WTC11 (cell line): ENCODE results near the gene MOSMO. TPM values are rescaled to one million over a fixed set of nuclear protein-coding genes. Genes with fewer than 3 reads are reported as not detected.

Experiments used
- ATAC-seq: fragments of 200-7000 bp; cut with Tn5 transposase; 2 replicates; pipeline ENCODE4 v1.10.0; 2021; ENCODE audit warnings: mild to moderate bottlenecking, moderate library complexity
- CTCF ChIA-PET: fragments of 300-600 bp; sonication (Branson Sonifier 250); formaldehyde crosslinking; loops from one replicate; lab custom pipeline; 2021; ENCODE audit warnings: antibody characterized with exemption; lab: Charles Lee
- POLR2A ChIA-PET: fragments of 350-600 bp; sonication (Branson Sonifier 250); formaldehyde crosslinking; loops from one replicate; lab custom pipeline; 2021; ENCODE audit warnings: antibody characterized with exemption; lab: Charles Lee
- DNase-seq: peaks from one replicate; pipeline ENCODE4 v3.0.0; 2021; ENCODE audit warnings: low spot score
- H3K27ac Mint-ChIP-seq: 2 replicates; pipeline ENCODE4 v1.8.0; 2021; ENCODE audit warnings: mixed read lengths
- H3K27me3 Mint-ChIP-seq: 2 replicates; pipeline ENCODE4 v1.8.0; 2021; ENCODE audit warnings: low read depth, mild to moderate bottlenecking, moderate library complexity, mixed read lengths
- H3K36me3 Mint-ChIP-seq: 2 replicates; pipeline ENCODE4 v1.8.0; 2021; ENCODE audit warnings: mixed read lengths
- H3K4me1 Mint-ChIP-seq: 2 replicates; pipeline ENCODE4 v1.8.0; 2022; ENCODE audit warnings: mixed read lengths
- H3K4me3 Mint-ChIP-seq: 2 replicates; pipeline ENCODE4 v1.8.0; 2021; ENCODE audit warnings: mild to moderate bottlenecking, moderate library complexity, mixed read lengths
- H3K9me3 Mint-ChIP-seq: 2 replicates; pipeline ENCODE4 v1.8.0; 2021; ENCODE audit warnings: mixed read lengths
- ATF6 ChIP-seq: sonication (generic); formaldehyde crosslinking; IDR thresholded peaks from 2 replicates; pipeline ENCODE4 v1.8.1; 2023; ENCODE audit warnings: mild to moderate bottlenecking, missing genetic modification reagents
- ELF4 ChIP-seq: sonication (generic); formaldehyde crosslinking; IDR thresholded peaks from 2 replicates; pipeline ENCODE4 v1.8.1; 2022; ENCODE audit warnings: low read depth, mild to moderate bottlenecking, moderate library complexity, missing genetic modification reagents
- JAZF1 ChIP-seq: fragments of 250-450 bp; sonication (Bioruptor Pico); IDR thresholded peaks from 2 replicates; pipeline ENCODE4 v1.9.0; 2021; ENCODE audit warnings: moderate library complexity, mild to moderate bottlenecking, inconsistent platforms
- KAT7 ChIP-seq: sonication (generic); formaldehyde crosslinking; IDR thresholded peaks from 2 replicates; pipeline ENCODE4 v1.8.1; 2023; ENCODE audit warnings: missing genetic modification reagents, mild to moderate bottlenecking, borderline replicate concordance
- NR1H2 ChIP-seq: sonication (generic); formaldehyde crosslinking; IDR thresholded peaks from 2 replicates; pipeline ENCODE4 v1.9.0; 2021; ENCODE audit warnings: mild to moderate bottlenecking, moderate library complexity, missing genetic modification reagents
- OVOL2 ChIP-seq: fragments of 250-450 bp; sonication (Bioruptor Pico); IDR thresholded peaks from 2 replicates; pipeline ENCODE4 v1.9.0; 2021; ENCODE audit warnings: mild to moderate bottlenecking, borderline replicate concordance
- PREB ChIP-seq: sonication (generic); formaldehyde crosslinking; IDR thresholded peaks from 2 replicates; pipeline ENCODE4 v1.8.1; 2022; ENCODE audit warnings: mild to moderate bottlenecking, missing genetic modification reagents, moderate library complexity, borderline replicate concordance
- PRRX2 ChIP-seq: fragments of 250-450 bp; sonication (Bioruptor Pico); IDR thresholded peaks from 2 replicates; pipeline ENCODE4 v1.8.0; 2021; ENCODE audit warnings: mild to moderate bottlenecking
- USF1 ChIP-seq: sonication (generic); formaldehyde crosslinking; IDR thresholded peaks from 2 replicates; pipeline ENCODE4 v1.8.0; 2022; ENCODE audit warnings: mild to moderate bottlenecking, missing genetic modification reagents
- ZNF138 ChIP-seq: sonication (generic); formaldehyde crosslinking; conservative IDR thresholded peaks from 2 replicates; pipeline ENCODE4 v1.8.1; 2022; ENCODE audit warnings: mild to moderate bottlenecking, moderate library complexity, missing genetic modification reagents
- ZNF232 ChIP-seq: sonication (generic); formaldehyde crosslinking; IDR thresholded peaks from 2 replicates; pipeline ENCODE4 v1.8.0; 2022; ENCODE audit warnings: mild to moderate bottlenecking, missing genetic modification reagents
- ZNF281 ChIP-seq: sonication (generic); formaldehyde crosslinking; IDR thresholded peaks from 2 replicates; pipeline ENCODE4 v1.8.0; 2023; ENCODE audit warnings: mild to moderate bottlenecking, missing genetic modification reagents
- ZNF512 ChIP-seq: sonication (generic); formaldehyde crosslinking; IDR thresholded peaks from 2 replicates; pipeline ENCODE4 v1.8.1; 2022; ENCODE audit warnings: missing genetic modification reagents, borderline replicate concordance
- ZNF532 ChIP-seq: fragments of 250-450 bp; sonication (Bioruptor Pico); IDR thresholded peaks from 2 replicates; pipeline ENCODE4 v1.9.0; 2021; ENCODE audit warnings: mild to moderate bottlenecking, borderline replicate concordance
- ZNF671 ChIP-seq: fragments of 250-450 bp; sonication (Bioruptor Pico); IDR thresholded peaks from 2 replicates; pipeline ENCODE4 v1.8.0; 2021; ENCODE audit warnings: mild to moderate bottlenecking
- total RNA-seq: library from RNA; stranded (reverse); gene quantifications from 3 replicates; pipeline ENCODE4 v1.2.3, GENCODE V29; 2021

Gene MOSMO
- total RNA-seq, 1 experiment from 2014 or later, result 10.7 TPM

- TF ChIP-seq ZNF281 (CRISPR knock-in tag) (no peak), PRRX2 (CRISPR knock-in tag) (no peak), ZNF232 (CRISPR knock-in tag) (no peak), ATF6 (CRISPR knock-in tag) (no peak), JAZF1 (no peak), ZNF671 (no peak), ZNF138 (CRISPR knock-in tag) (no peak), ZNF532 (CRISPR knock-in tag) (no peak), PREB (no peak), ZNF512 (CRISPR knock-in tag) (no peak)
- TF ChIP-seq, all 79 proteins: peak for 0
Observed at GRCh38 chr16:21985524-21985923, 22.4 kb upstream of the MOSMO start (continued).

- DNase-seq, result no peak
- Mint-ChIP-seq H3K4me3 (no peak overlapping the region), H3K27me3 (no peaks in the 10 kb centered on the region), H3K27ac (0 out of 2 replicates have a peak overlapping the region, but pooled peaks have one; percentile 16), H3K9me3 (no peaks in the 10 kb centered on the region), H3K4me1 (peaks cover 5% of the 10 kb centered on the region; the same call in 1 of the 2 replicates), H3K36me3 (peaks cover 28% of the 10 kb centered on the region)
- TF ChIP-seq PREB (no peak), NR1H2 (CRISPR knock-in tag) (no peak), USF1 (CRISPR knock-in tag) (no peak), KAT7 (CRISPR knock-in tag) (no peak), OVOL2 (CRISPR knock-in tag) (no peak), ELF4 (CRISPR knock-in tag) (no peak)
- ChIA-PET POLR2A (no interaction called here), CTCF (interaction anchor here (0.7 to 1.0 kb wide), 3 partner anchors 14 to 202 kb away, joined by 3 to 4 read pairs (median 3); no protein-coding TSS in a partner anchor)
- no peak for ATAC-seq
Observed at GRCh38 chr16:21986692-21987246, 21.1 kb upstream of the MOSMO start.
